H1 (cell line): ENCODE data around the gene TCF21. TPM values are rescaled to one million over a fixed set of nuclear protein-coding genes. Genes with fewer than 3 reads are reported as not detected.

ENCODE experiments used
- CTBP2 ChIP-seq: IDR thresholded peaks from 2 replicates; pipeline ENCODE4 v1.7.0; 2011; ENCODE audit warnings: borderline replicate concordance, mild to moderate bottlenecking, moderate library complexity, mixed read lengths, low read length; ENCODE audit not compliant: insufficient read depth, insufficient read length
- EP300 ChIP-seq, 2 experiments: IDR thresholded peaks; 1 replicate in 1 of 2; 2 replicates in 1 of 2; pipeline ENCODE4 v1.6.1; 2011 to 2012; ENCODE audit warnings: low read depth in 2 of 2, low read length in 2 of 2, mild to moderate bottlenecking in 2 of 2, borderline replicate concordance in 1 of 2, inconsistent platforms in 1 of 2, moderate library complexity in 1 of 2
- polyA plus RNA-seq, 7 experiments: library from polyadenylated mRNA; depleted of rRNA in 3 of 7; stranded (reverse) in 5 of 7; unstranded in 2 of 7; fragments of >200 nt in 5 of 7; fragments of 200-250 nt in 2 of 7; gene quantifications; 1 replicate in 5 of 7; 2 replicates in 1 of 7; 4 replicates in 1 of 7; pipeline versions ENCODE4 v1.2.1 to v1.2.3, GENCODE V29; 2011 to 2013; ENCODE audit warnings: missing spikeins in 2 of 7, mixed read lengths in 2 of 7
- total RNA-seq: library from RNA; stranded (reverse); fragmentation: NEBNext Ultra II Directional; extraction: Animal tissue kit (Norgen Biotek cat#: 25700); gene quantifications from 2 replicates; pipeline ENCODE4 v1.2.1, GENCODE V29; 2021

The TCF21 gene
- total and polyA plus RNA-seq, 2 of the 8 experiments (the other 6 are each of a cell fraction or from before 2014, with no cell fraction given): 0.05 to 0.09 TPM

DNA sequence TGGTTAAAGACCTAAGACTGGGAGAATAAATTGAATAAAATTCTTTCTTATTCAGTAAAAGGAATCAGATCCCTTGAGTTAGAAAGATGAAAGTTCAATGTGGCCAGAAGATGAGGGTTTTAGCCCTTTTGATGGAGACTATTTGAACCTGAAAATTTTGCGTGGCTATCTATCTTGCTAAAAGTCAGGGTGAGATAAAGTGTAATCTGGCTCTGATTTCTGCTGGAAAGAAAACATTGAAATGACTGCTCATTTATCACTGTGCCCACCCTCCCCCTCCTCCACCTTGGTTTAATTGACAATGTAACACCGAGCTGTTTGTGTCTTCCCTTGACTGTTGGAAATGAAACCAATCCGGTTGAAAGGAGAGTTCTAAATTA is 32.9 kb upstream of the TCF21 start (continued):
- TF ChIP-seq CTBP2: no peak
- TF ChIP-seq EP300 (IDR thresholded peaks at IDR 0.05; ENCODE audit: borderline replicate concordance in 1 of 2, low read depth in 2 of 2, low read length in 2 of 2): no peak
